ENCODE results near the gene CRB2.
A peak's percentile ranks its signal among the peaks of the same experiment; 100 is the strongest.
"Not testable (repeated sequence)": the region's sequence is repeated elsewhere in the genome, so short reads cannot be mapped to it uniquely, and the experiment has no call there.

The CRB2 gene

GRCh38 chr9:123382653-123383511, 26.9 kb downstream of the CRB2 start:
- DNase-seq = no peak

DNA sequence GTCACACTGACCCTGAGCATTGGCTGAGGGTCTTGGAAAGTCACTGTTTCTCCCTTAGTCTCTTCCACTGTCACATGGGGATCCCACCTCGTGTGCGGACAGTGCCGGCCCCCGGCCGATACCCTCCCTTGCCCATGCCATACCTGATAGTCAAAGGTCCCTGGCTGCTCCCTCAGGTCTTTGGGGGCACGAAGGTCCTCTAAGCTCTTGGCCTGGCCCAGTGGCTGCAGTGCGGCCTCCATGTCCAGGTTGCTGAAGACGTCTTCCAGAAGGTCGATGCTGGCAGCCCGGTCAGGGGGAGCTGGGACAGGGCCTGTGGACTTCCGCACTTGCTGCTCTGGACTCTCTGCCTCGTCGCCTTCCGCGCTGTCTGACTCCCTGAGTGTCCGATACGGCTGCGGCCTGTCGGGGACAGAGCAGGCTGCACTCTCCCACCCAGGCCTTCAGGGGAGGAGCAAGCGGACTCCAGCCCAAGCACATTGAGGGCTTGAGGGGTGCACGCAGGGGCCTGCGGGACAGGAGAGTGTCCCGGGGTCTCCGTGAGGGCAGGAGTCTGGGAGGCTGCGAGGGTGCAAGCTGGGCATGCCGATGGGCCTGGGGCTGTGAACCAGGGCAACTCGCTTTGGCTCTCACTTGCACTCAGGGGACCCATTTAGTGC, 27.6 kb downstream of the CRB2 start:
- no peak for DNase-seq

GRCh38 chr9:123387686-123388085, 31.7 kb downstream of the CRB2 start:
- no peak for DNase-seq

DNA sequence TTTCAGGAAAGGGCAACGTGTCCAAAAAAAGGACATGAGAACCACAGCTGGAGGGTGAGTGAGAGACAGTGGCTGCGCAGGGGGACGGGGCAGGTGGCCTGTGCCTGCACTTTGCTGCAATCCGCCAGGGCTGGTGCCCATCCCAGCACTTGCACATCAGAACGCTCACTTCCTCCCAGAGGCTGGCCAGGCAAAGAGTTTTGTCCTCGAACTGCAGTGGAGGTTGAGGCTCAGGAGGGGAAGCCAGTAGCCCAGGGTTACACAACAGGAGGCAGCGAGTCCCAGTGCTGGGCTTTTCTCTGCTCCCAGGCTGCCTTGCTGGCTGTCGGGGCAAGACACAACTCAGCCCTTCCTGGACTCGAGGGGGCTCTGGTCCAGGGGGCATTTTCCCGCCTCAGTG, 33.1 kb downstream of the CRB2 start:
- DNase-seq = no peak

DNA sequence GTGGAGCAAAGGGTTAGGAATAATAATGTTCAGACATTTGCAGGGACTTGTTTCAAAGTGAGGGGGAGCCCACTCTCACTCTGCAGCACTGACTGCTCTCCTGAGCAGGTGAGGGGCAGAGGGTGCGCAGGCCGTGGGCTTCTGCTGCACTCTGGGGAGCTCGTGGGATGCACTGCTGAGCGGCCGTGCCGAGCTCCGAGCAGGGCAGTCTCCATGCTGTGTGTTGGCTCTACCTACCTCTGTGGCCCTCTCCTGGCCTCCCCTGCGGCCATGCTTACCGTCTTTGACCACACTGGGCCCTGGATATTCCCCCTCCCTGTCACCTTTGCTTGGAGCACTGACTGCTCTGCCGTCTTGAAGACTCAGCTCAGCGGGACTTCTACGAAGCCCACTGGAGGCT, 33.7 kb downstream of the CRB2 start:
- no peak for DNase-seq

- DNase-seq = no peak
These were observed 34.5 kb downstream of the CRB2 start for GRCh38 chr9:123390337-123391135.

DNA sequence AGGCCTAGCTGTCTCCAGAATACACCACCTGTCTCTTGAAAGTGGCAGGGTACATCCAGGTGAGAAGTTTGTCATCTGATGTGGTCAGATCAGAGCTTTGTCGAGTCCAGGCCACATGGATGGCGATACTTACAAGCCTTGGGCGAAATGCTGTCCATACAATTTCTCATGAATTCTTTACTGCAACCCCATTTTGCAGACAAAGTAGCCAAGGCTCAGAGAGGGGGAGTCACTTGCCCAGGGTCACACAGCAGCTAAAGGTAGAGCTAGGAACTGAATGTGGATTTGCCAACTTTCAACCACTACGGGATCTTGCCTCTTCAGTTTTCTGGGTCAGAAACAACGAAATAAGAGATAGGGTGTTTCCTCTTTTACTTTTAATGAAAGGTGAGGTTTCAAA, 35.2 kb downstream of the CRB2 start:
- no peak for DNase-seq

- no peak for DNase-seq
These were observed 35.9 kb downstream of the CRB2 start for GRCh38 chr9:123391946-123392345.

DNA sequence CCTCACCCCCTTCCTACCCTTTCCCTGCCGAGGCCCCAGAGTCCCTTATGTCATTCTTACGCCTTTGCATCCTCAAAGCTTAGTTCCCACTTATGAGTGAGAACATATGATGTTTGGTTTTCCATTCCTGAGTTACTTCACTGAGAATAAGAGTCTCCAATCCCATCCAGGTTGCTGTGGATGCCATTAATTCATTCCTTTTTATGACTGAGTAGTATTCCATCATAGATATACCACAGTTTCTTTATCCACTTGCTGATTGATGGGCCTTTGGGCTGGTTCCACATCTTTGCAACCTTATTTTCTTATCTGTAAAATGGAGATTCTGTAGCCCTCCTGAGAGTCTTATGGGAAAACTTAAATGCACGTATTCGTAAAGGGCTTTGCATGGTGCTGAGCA, 36.8 kb downstream of the CRB2 start:
- DNase-seq = no peak

DNA sequence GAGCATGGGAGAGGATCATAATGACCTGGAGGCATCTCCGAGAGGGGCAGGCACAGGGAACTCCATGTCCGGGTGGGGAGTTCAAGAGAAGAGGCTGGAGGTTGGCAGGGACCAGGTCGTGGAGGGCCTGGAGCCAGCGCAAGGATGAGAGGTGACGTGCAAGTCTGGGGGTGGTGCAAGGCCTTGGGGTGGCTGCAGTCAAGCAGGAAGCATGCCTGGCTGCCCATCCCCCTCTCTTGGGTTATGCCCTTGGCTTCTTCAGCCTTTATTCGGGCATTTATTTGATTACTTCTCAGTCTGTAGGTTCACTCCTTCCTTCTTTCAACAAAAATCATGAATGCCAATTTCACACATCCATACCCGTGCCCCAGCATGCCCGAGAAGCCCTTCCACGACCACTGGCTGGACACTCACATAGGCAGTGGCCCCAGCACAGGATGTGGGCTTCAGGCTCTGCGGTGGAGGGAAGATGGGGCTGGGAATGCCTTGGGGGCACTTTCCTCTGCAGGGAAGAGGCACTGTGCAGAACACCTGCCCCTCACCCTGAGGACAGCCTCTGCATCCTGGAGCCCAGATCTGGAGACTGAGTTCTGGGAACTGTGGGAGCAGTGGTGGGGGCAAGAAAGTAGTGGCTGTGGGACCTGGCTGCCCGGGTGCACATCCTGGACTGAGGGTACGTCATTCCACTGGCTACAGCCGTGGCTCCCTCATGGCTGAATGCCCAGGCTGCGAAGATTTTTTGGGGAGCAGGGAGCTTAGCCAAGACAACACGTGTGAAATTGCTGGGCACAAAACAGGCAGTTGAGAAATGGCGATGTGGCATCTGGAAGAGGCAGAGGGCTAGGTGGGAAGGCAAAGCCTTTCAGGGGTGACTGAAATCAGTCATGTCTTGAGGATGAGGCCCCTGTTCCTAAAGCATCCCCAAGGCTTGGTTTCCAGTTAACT, 38.6 kb downstream of the CRB2 start:
- peak in 2 of 3 experiments; percentile 58 to 62 for DNase-seq

DNA sequence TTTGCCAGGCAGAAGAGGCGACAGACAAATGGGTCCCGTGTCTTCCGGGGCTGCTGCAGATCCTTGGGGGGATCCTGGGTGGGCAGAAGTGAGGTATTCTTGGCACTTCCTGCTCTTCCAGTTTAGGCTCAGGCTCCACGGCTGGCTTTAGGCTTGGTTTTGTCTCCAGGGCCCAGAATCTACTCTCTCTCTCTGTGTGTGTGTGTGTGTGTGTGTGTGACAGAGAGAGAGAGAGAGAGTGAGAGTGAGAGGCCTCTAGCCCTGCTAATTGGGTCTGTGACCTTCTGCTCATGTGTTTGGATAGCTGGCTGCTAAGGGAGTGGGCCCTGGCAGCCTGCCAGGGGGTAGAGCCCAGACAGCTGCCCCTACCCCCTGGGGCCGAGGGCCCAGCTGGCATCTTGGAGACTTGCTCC, 39.3 kb downstream of the CRB2 start:
- peak; percentile 45 to 99 (median 97) for DNase-seq

GRCh38 chr9:123395689-123396511, 39.9 kb downstream of the CRB2 start:
- peak in 1 of 3 experiments; percentile 55 for DNase-seq

DNA sequence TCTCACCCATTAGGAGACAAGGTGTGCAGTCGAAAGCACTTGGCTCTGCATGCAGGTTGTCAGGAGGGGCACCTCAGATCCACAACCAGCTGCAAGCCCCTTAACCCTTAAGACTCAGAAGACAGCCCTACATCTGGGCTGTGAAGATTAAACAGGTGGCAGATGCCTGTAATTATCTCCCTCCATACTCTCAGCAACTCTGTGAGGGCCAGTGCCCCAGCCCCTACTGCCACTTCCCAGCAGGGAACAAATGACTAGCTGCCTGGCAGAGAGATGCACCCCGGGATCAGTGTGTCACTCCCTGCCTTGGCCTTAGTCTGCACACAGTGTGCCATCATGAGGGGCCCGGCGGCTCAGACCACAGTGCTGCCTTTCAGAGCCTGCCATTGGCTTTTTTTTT, 42.0 kb downstream of the CRB2 start:
- DNase-seq = peak in 2 of 3 experiments; percentile 59 to 84

DNA sequence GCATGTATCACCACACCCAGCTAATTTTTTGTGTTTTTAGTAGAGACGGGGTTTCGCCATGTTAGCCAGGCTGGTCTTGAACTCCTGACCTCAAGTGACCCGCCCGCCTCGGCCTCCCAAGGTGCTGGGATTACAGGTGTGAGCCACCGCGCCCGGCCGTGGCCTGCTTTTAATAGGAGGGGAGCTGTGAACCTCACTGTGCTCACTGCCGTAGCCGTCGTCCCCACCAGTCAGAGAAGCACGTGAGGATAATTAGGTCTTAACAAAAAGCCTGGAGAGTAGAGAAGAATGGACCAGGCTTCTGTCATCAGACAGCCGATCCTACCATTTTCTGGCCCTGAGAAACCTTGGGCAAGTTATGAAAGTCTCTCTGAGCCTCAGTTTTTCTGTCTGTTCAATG, 42.9 kb downstream of the CRB2 start:
- DNase-seq = not testable (repeated sequence)

DNA sequence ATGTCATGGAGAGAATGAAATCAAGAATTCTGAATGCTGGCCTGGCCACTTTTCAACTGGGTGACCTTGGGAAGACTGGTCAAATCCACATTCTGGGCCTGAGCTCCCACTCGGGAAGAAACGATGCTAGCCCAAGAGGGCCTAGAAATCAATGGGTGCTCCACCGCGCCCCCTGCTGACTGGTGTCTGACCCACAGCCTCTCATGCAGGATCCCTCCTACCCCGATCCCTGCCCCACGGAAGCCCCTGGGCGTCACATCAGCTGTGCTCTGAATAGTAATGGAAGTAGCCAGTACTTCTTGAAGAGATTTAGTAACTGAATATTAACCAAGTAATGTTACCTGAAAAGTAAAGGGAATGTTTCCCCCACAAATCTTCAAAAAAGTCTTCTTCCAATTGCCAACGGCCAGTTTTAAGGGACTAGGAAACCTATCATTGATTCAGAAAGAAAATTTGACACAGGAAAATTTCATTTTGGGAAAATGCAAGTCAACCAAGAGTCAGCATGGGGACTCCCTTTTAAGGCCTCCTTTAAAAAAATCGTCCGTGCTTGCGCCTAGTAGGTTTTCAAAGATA, 43.9 kb downstream of the CRB2 start:
- DNase-seq = no peak

DNA sequence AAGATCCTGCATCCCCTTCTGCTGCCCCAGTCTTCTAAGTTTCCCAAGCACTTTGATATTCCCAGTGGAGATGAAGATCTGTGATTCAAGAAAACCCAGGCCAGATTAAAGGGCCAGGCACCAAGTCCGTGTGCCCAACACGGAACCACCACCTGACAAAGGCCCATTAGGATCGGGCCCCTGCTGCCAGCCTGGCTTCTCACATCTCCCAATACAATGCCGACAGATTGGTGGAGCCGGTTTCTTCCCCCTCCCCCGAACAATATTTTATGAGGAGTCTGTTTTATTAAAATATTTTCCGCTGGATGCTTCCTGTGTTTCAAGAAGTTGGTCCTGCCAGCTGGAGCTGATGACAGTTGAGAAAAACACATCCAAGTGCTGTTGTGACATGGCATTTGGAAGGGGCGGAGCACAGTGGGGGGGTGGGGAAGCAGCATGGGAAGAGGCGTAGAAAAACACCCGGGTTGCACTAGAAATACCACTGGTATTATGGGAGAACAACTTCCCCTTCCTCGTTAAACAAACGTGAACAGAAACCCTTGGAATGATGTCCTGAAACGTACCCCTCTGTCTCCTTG, 45.0 kb downstream of the CRB2 start:
- peak in 2 of 3 experiments; percentile 31 to 53 for DNase-seq

DNA sequence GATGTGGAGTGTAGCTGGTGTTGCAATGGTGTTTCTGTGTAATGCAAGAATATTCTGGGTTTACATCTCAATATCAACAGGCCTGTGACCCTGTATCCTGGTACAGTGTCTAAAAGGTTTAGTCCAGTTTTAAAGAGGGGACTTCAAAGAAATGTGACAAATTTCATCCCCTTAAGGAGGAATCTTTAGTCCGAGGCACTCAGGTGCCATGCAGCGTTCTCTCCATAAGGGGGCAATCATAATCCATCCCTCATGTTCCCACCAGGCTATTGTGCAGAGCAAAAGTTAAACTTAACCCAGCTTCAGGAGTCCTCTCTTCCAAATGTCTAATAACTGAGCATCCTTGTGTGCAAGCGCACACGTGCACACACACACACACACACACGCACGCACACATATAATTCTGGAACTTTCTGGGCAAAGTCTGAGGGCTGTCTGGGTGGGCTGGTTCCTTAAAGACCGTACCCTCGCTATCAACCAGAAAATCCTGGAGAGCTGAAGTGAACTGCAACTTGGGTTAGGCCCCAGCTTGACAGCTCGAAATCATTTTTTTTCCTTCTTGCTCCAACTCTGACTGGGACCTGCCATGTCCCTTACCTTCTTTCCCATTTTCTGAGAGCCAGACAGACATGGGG, 46.0 kb downstream of the CRB2 start:
- peak; percentile 17 to 81 (median 60) for DNase-seq

DNA sequence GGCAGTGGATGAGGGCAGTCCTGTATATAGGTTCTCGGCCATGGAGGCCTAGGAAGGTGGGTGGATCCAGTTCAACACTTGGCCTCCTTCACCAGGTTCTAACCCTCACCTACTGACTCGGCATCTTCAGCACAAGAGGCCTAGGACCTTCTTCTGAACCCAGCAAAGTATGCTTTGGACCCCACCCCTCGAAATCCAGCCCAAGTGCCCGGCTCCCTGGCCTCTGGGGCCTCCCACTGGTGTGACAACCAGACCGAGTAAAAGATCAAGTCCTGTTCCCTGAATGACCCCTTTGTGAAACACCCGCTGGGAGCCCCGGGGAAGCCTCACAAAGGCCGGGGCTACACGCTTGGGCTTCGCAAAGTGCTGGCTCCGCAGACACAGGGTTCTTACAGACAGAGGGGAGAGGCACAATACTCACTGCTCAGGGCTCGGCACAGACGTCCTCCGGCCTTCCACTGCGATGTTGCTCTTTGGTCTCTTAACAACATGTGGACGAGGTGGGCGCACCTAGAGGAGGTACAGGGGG, 47.0 kb downstream of the CRB2 start:
- DNase-seq = no peak

DNA sequence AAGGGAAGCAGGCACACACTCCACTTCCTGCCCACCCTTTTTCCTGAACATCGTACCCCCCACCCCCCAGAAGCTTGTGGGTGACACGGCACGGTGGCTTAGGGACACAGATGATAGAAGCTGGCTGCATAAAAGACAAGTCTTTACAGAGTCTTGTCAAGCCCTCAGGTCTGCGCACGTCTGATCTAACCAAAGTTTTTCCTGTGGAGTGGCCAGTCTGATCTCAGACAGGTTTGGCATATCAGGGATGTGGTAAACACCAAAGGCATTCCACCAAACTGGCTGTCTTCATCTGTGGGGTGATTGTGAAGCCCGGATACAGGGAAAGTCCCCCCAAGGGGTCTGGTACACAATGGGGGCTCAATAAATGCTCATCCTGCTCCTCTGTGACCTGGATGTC, 50.0 kb downstream of the CRB2 start:
- DNase-seq = no peak
